ENCODE data around the gene PLCH2. TPM values are rescaled to one million over a fixed set of nuclear protein-coding genes. Genes with fewer than 3 reads are reported as not detected.

The PLCH2 gene
- total RNA-seq, 1 experiment from 2014 or later, result 123 TPM

DNA sequence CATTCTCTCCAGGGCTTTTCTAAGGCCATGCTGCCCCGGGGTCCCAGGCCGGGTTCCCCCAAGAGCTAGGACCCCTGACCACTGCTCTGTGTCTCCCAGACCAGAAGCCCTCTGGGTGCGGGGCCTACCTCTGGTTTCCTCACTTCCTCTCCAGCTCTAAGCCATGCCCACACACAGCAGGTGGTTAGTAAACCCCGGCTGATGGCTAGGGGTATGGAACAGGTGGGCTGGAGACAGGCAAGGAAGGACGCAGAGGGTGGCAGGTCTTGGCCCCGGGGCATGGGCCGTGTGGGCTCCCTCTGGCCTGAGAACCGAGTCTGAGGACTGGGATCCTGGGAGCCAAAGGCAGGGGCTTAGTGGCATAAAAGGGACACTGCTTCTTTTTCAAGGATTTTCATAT, 15.9 kb upstream of the PLCH2 start:
- peaks cover 6% of the 10 kb centered on the region for H3K4me1 Mint-ChIP-seq (ENCODE audit: insufficient read depth, unreplicated experiment)
- no TSS peak for BruUV-seq (replicated peaks)
- H3K36me3 Mint-ChIP-seq (ENCODE audit: insufficient read depth, unreplicated experiment), result peaks cover 5% of the 10 kb centered on the region
- no peak overlapping the region for H3K4me3 Mint-ChIP-seq (ENCODE audit: unreplicated experiment)
- no peaks in the 10 kb centered on the region for H3K27me3 Mint-ChIP-seq (ENCODE audit: insufficient read depth, unreplicated experiment)
- POLR2A ChIA-PET, result no interaction called here
- CTCF ChIA-PET, result interaction anchor here (0.5 kb wide), 1 partner anchor 993 kb away, joined by 4 read pairs; no protein-coding TSS in a partner anchor
- TF ChIP-seq, protein P1, sequence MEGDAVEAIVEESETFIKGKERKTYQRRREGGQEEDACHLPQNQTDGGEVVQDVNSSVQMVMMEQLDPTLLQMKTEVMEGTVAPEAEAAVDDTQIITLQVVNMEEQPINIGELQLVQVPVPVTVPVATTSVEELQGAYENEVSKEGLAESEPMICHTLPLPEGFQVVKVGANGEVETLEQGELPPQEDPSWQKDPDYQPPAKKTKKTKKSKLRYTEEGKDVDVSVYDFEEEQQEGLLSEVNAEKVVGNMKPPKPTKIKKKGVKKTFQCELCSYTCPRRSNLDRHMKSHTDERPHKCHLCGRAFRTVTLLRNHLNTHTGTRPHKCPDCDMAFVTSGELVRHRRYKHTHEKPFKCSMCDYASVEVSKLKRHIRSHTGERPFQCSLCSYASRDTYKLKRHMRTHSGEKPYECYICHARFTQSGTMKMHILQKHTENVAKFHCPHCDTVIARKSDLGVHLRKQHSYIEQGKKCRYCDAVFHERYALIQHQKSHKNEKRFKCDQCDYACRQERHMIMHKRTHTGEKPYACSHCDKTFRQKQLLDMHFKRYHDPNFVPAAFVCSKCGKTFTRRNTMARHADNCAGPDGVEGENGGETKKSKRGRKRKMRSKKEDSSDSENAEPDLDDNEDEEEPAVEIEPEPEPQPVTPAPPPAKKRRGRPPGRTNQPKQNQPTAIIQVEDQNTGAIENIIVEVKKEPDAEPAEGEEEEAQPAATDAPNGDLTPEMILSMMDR (IDR thresholded peaks at IDR 0.05; ENCODE audit: unreplicated experiment), result no peak
- no peak overlapping the region for H3K27ac Mint-ChIP-seq (ENCODE audit: low read depth, unreplicated experiment)
- DNase-seq (ENCODE audit: unreplicated experiment), result no peak
- H3K9me3 Mint-ChIP-seq (ENCODE audit: unreplicated experiment), result no peaks in the 10 kb centered on the region
- intact Hi-C loops (cut with micrococcal nuclease), result no loop called here

DNA sequence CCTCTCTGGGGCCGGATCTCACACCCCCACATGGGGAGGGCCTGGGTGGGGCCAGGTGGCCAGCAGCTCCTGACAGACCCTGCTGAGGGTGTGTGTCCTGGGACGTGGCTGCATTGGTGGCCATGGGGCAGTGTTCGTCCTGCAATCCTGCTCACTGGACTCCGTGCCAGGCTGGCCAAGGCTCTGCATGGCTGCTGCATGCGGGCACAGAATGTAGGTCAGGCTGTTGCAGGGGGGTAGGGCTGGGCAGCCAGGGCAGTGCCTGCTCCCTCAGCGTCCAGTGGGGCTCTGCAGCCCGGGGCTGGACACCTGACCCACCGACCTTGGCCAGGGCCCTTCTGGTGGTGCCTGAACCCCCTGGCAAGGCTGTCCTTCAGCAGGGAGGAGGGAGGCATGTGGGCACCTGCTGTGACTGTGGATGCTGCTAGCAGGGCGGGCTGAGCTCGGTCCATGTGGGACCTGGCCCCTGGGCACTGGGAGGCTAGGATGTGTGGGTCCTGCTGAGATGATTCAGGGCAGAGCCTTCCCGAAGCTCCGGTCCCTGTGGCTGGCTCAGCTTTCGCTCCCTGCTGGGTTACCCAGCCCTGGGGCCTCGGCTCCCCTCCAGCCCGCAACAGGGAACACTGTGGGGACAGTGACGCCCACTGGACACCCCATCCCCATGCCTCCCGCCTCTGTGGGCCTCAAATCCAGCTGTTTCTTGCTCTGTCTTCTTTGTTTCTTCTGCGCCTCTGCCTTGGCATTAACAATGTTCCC, 14.9 kb upstream of the PLCH2 start:
- DNase-seq (ENCODE audit: unreplicated experiment), result no peak
- Mint-ChIP-seq H3K27ac (ENCODE audit: low read depth, unreplicated experiment) (no peak overlapping the region), H3K9me3 (ENCODE audit: unreplicated experiment) (no peaks in the 10 kb centered on the region), H3K36me3 (ENCODE audit: insufficient read depth, unreplicated experiment) (peaks cover 5% of the 10 kb centered on the region), H3K4me3 (ENCODE audit: unreplicated experiment) (no peak overlapping the region), H3K4me1 (ENCODE audit: insufficient read depth, unreplicated experiment) (peaks cover 6% of the 10 kb centered on the region), H3K27me3 (ENCODE audit: insufficient read depth, unreplicated experiment) (no peaks in the 10 kb centered on the region)
- intact Hi-C loops (cut with micrococcal nuclease), result no loop called here
- CTCF ChIA-PET, result interaction anchor here (0.7 kb wide), 1 partner anchor 12 kb away, joined by 3 read pairs; no protein-coding TSS in a partner anchor
- no TSS peak for BruUV-seq (replicated peaks)
- POLR2A ChIA-PET, result no interaction called here
- TF ChIP-seq, protein P1 (IDR thresholded peaks at IDR 0.05; ENCODE audit: unreplicated experiment), result no peak

- ChIA-PET CTCF (no interaction called here), POLR2A (no interaction called here)
- no peaks in the 10 kb centered on the region for H3K9me3 Mint-ChIP-seq (ENCODE audit: unreplicated experiment)
- no peak for DNase-seq (ENCODE audit: unreplicated experiment)
- intact Hi-C loops (cut with micrococcal nuclease), result no loop called here
- TF ChIP-seq, protein P1 (IDR thresholded peaks at IDR 0.05; ENCODE audit: unreplicated experiment), result no peak
- BruUV-seq (replicated peaks), result no TSS peak
- H3K36me3 Mint-ChIP-seq (ENCODE audit: insufficient read depth, unreplicated experiment), result peaks cover 5% of the 10 kb centered on the region
- no peak overlapping the region for H3K4me3 Mint-ChIP-seq (ENCODE audit: unreplicated experiment)
- no peak overlapping the region for H3K27ac Mint-ChIP-seq (ENCODE audit: low read depth, unreplicated experiment)
- no peaks in the 10 kb centered on the region for H3K27me3 Mint-ChIP-seq (ENCODE audit: insufficient read depth, unreplicated experiment)
- peaks cover 6% of the 10 kb centered on the region for H3K4me1 Mint-ChIP-seq (ENCODE audit: insufficient read depth, unreplicated experiment)
These were observed 13.3 kb upstream of the PLCH2 start for GRCh38 chr1:2462819-2463218.

DNA sequence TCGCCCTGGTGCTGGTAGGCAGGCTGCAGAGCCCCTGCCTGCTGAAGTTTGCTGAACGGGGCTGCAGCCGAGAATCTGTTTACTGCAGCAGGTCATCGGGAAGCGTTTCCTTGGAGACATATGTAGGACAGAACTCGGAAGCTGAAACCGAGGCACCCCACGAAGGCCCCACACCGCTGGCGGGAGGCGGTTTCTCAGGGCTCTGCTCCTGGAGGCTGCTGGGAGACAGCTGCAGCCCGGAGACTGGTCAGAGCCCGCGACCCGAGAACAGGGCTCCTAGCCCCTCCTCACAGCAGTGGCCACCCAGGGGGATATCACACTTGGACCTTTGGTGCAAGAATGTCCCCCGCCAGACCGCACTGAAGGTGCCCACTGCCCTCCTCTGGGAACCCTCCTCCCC, 12.7 kb upstream of the PLCH2 start:
- Mint-ChIP-seq H3K27ac (ENCODE audit: low read depth, unreplicated experiment) (no peak overlapping the region), H3K4me3 (ENCODE audit: unreplicated experiment) (no peak overlapping the region), H3K27me3 (ENCODE audit: insufficient read depth, unreplicated experiment) (no peaks in the 10 kb centered on the region), H3K36me3 (ENCODE audit: insufficient read depth, unreplicated experiment) (peaks cover 5% of the 10 kb centered on the region), H3K9me3 (ENCODE audit: unreplicated experiment) (no peaks in the 10 kb centered on the region), H3K4me1 (ENCODE audit: insufficient read depth, unreplicated experiment) (peaks cover 6% of the 10 kb centered on the region)
- intact Hi-C loops (cut with micrococcal nuclease), result no loop called here
- BruUV-seq (replicated peaks), result no TSS peak
- POLR2A ChIA-PET, result no interaction called here
- no peak for DNase-seq (ENCODE audit: unreplicated experiment)
- CTCF ChIA-PET, result no interaction called here
- TF ChIP-seq, protein P1 (IDR thresholded peaks at IDR 0.05; ENCODE audit: unreplicated experiment), result no peak

All from MCF 10A (cell line).